ENCODE measurements around the gene SNX25. TPM values are rescaled to one million over a fixed set of nuclear protein-coding genes. Genes with fewer than 3 reads are reported as not detected.
A peak's percentile ranks its signal among the peaks of the same experiment; 100 is the strongest.

SNX25 gene
- 4.5 TPM for polyA plus RNA-seq (2012; ENCODE audit: insufficient read length, low read depth)

- TF ChIP-seq POLR2AphosphoS5 (IDR thresholded peaks at IDR 0.05; ENCODE audit: low read depth, low read length) (0 out of 2 replicates have a peak, but pooled peaks have one; percentile 44), REST (IDR thresholded peaks at IDR 0.05; ENCODE audit: insufficient read depth in 1 of 2, low read depth in 2 of 2, low read length in 2 of 2) (no peak), FOXP2 (optimal IDR thresholded peaks at IDR 0.05; ENCODE audit: borderline replicate concordance, extremely low read depth, extremely low read length, insufficient read depth) (no peak), SIN3A (IDR thresholded peaks at IDR 0.05; ENCODE audit: borderline replicate concordance, insufficient read depth, low read length) (no peak), TAF1 (IDR thresholded peaks at IDR 0.05; ENCODE audit: borderline replicate concordance, insufficient read depth, low read length) (0 out of 2 replicates have a peak, but pooled peaks have one; percentile 35)
Measured at GRCh38 chr4:185209031-185209851, at the start of gene SNX25. Gene SNX25 (plus strand): TSS chr4:185209598. CDS start chr4:185209827, 229 bp downstream.

- no peak for TF ChIP-seq POLR2AphosphoS5 (IDR thresholded peaks at IDR 0.05; ENCODE audit: low read depth, low read length)
- TF ChIP-seq FOXP2 (optimal IDR thresholded peaks at IDR 0.05; ENCODE audit: borderline replicate concordance, extremely low read depth, extremely low read length, insufficient read depth) = no peak
- TF ChIP-seq SIN3A (IDR thresholded peaks at IDR 0.05; ENCODE audit: borderline replicate concordance, insufficient read depth, low read length) = no peak
Measured at GRCh38 chr4:185165605-185166063, 43.8 kb upstream of the SNX25 start.

GRCh38 chr4:185167234-185167633, 42.2 kb upstream of the SNX25 start:
- no peak for TF ChIP-seq FOXP2 (optimal IDR thresholded peaks at IDR 0.05; ENCODE audit: borderline replicate concordance, extremely low read depth, extremely low read length, insufficient read depth)
- no peak for TF ChIP-seq POLR2AphosphoS5 (IDR thresholded peaks at IDR 0.05; ENCODE audit: low read depth, low read length)
- TF ChIP-seq REST (IDR thresholded peaks at IDR 0.05; ENCODE audit: insufficient read depth in 1 of 2, low read depth in 2 of 2, low read length in 2 of 2) = no peak
- TF ChIP-seq SIN3A (IDR thresholded peaks at IDR 0.05; ENCODE audit: borderline replicate concordance, insufficient read depth, low read length) = no peak
- no peak for TF ChIP-seq TAF1 (IDR thresholded peaks at IDR 0.05; ENCODE audit: borderline replicate concordance, insufficient read depth, low read length)

- TF ChIP-seq FOXP2 (optimal IDR thresholded peaks at IDR 0.05; ENCODE audit: borderline replicate concordance, extremely low read depth, extremely low read length, insufficient read depth) = no peak
- no peak for TF ChIP-seq TAF1 (IDR thresholded peaks at IDR 0.05; ENCODE audit: borderline replicate concordance, insufficient read depth, low read length)
- no peak for TF ChIP-seq SIN3A (IDR thresholded peaks at IDR 0.05; ENCODE audit: borderline replicate concordance, insufficient read depth, low read length)
- no peak for TF ChIP-seq REST (IDR thresholded peaks at IDR 0.05; ENCODE audit: insufficient read depth in 1 of 2, low read depth in 2 of 2, low read length in 2 of 2)
- no peak for TF ChIP-seq POLR2AphosphoS5 (IDR thresholded peaks at IDR 0.05; ENCODE audit: low read depth, low read length)
Measured at GRCh38 chr4:185171373-185172071, 37.9 kb upstream of the SNX25 start.

- no peak for TF ChIP-seq REST (IDR thresholded peaks at IDR 0.05; ENCODE audit: insufficient read depth in 1 of 2, low read depth in 2 of 2, low read length in 2 of 2)
- TF ChIP-seq TAF1 (IDR thresholded peaks at IDR 0.05; ENCODE audit: borderline replicate concordance, insufficient read depth, low read length) = no peak
- no peak for TF ChIP-seq FOXP2 (optimal IDR thresholded peaks at IDR 0.05; ENCODE audit: borderline replicate concordance, extremely low read depth, extremely low read length, insufficient read depth)
- TF ChIP-seq SIN3A (IDR thresholded peaks at IDR 0.05; ENCODE audit: borderline replicate concordance, insufficient read depth, low read length) = no peak
- no peak for TF ChIP-seq POLR2AphosphoS5 (IDR thresholded peaks at IDR 0.05; ENCODE audit: low read depth, low read length)
Measured at GRCh38 chr4:185179488-185179887, 29.9 kb upstream of the SNX25 start.
